ENCODE measurements around the gene S1PR1.
"Not testable (repeated sequence)": the region's sequence is repeated elsewhere in the genome, so short reads cannot be mapped to it uniquely, and the experiment has no call there.

Gene S1PR1

GRCh38 chr1:101236516-101237228 lies at the start of gene S1PR1:
S1PR1 (plus strand) TSS chr1:101237019; CDS start chr1:101238985, 1,966 bp downstream.
- DNase-seq (ENCODE audit: low read depth), result peak; percentile 52

GRCh38 chr1:101187297-101187696 lies 49.5 kb upstream of the S1PR1 start:
- peak; percentile 49 for DNase-seq (ENCODE audit: low read depth)
- H3K4me3 ChIP-seq (ENCODE audit: low read depth, low read length), result no peak overlapping the region
- TF ChIP-seq CTCF (conservative IDR thresholded peaks at IDR 0.05; ENCODE audit: low read depth, low read length), result no peak

More at GRCh38 chr1:101236516-101237228, at the start of gene S1PR1:
- no peak for TF ChIP-seq CTCF (conservative IDR thresholded peaks at IDR 0.05; ENCODE audit: low read depth, low read length)
- H3K4me3 ChIP-seq (ENCODE audit: low read depth, low read length), result peak within 1 kb of the TSS; percentile 75

GRCh38 chr1:101188331-101188730 lies 48.5 kb upstream of the S1PR1 start:
- no peak overlapping the region for H3K4me3 ChIP-seq (ENCODE audit: low read depth, low read length)
- peak; percentile 49 for DNase-seq (ENCODE audit: low read depth)
- TF ChIP-seq CTCF (conservative IDR thresholded peaks at IDR 0.05; ENCODE audit: low read depth, low read length), result no peak

- not testable (repeated sequence) for H3K4me3 ChIP-seq (ENCODE audit: low read depth, low read length); DNase-seq (ENCODE audit: low read depth)
These were observed 47.9 kb upstream of the S1PR1 start for GRCh38 chr1:101188968-101189367.

GRCh38 chr1:101190441-101190840 lies 46.4 kb upstream of the S1PR1 start:
- no peak for DNase-seq (ENCODE audit: low read depth)
- H3K4me3 ChIP-seq (ENCODE audit: low read depth, low read length), result no peak overlapping the region
- TF ChIP-seq CTCF (conservative IDR thresholded peaks at IDR 0.05; ENCODE audit: low read depth, low read length), result no peak

GRCh38 chr1:101191049-101191448 lies 45.8 kb upstream of the S1PR1 start:
- no peak overlapping the region for H3K4me3 ChIP-seq (ENCODE audit: low read depth, low read length)
- no peak for DNase-seq (ENCODE audit: low read depth)
- no peak for TF ChIP-seq CTCF (conservative IDR thresholded peaks at IDR 0.05; ENCODE audit: low read depth, low read length)

- H3K4me3 ChIP-seq (ENCODE audit: low read depth, low read length), result no peak overlapping the region
- DNase-seq (ENCODE audit: low read depth), result no peak
- TF ChIP-seq CTCF (conservative IDR thresholded peaks at IDR 0.05; ENCODE audit: low read depth, low read length), result no peak
These were observed 43.1 kb upstream of the S1PR1 start for GRCh38 chr1:101193733-101194169.
